ENCODE measurements around the gene RTKN.
"Not testable (repeated sequence)": the region's sequence is repeated elsewhere in the genome, so short reads cannot be mapped to it uniquely, and the experiment has no call there.

RTKN gene

DNA sequence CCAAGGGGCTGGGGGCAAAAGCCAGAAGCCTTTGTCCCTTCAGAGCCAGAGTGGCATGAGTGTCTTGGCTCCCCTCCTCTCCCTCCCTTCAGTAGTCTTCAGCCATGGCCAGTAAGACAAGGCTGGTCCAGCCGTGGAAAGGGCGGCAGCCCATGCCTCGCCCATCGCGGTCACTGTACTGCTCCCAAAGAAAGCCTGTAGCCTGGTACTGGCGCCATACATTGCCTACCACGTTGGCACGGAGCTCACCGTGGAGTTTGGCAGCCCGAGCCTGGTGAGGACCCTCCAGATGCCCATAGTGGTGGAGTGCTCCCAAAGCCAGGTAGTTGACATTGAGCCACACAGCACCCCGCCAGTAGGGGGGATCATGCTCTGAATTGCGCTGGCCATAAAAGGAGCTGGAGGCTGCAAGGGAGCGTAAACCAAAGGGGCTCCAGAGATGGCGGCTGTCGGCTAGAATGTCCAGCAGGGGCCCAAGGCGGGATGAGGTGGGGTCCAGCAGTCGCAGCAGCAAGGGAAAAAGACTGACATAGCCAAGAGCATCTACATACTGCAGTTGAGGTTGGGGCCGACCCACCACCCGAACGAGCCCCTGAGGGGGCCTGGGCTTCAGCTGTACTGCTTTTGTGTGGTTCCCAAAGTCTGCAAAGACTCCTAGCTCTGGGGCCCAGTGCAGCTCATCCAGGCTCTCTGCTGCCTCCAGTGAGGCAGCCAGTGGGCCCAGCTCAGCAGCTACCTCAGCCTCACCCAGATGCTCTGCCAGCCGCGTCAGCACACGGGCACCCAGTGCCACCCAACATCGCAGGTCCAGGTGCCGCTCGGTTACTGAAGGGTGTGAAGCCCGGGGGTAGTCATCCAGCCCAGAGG is 19.7 kb upstream of the RTKN start:
- Histone ChIP-seq H3K36me3 (ENCODE audit: control insufficient read depth in 4 of 4, insufficient read depth in 4 of 4, low read length in 3 of 4) (peaks cover 4 to 27% (median 19%) of the 10 kb centered on the region in 4 experiments), H3K27ac (ENCODE audit: insufficient read depth in 1 of 2, low read depth in 1 of 2, low read length in 2 of 2, poor library complexity in 1 of 2, severe bottlenecking in 2 of 2) (no peak overlapping the region), H3K4me1 (ENCODE audit: control extremely low read depth in 1 of 4, control insufficient read depth in 4 of 4, insufficient read depth in 4 of 4, low read length in 3 of 4) (peaks cover 11 to 40% (median 28%) of the 10 kb centered on the region in 4 experiments), H3K27me3 (replicated peaks in 2 of 5; ENCODE audit: control insufficient read depth in 4 of 5, insufficient read depth in 5 of 5, low read length in 4 of 5) (no peaks in the 10 kb centered on the region), H3K9me3 (ENCODE audit: control extremely low read depth in 1 of 5, control insufficient read depth in 4 of 5, insufficient read depth in 2 of 5, low read depth in 1 of 5, low read length in 4 of 5) (no peaks in the 10 kb centered on the region), H3K4me3 (ENCODE audit: control insufficient read depth in 1 of 7, extremely low read depth in 1 of 7, insufficient read depth in 4 of 7, low read depth in 2 of 7, low read length in 6 of 7) (no peak overlapping the region)
- ChIA-PET POLR2A (no interaction called here), CTCF (interaction anchor here (1.0 to 8.2 kb wide), 6 partner anchors 20 to 73 kb away, joined by 3 to 59 read pairs (median 4); partner anchors contain the start of genes CCDC142 and TTC31)
- peak in 2 of 3 donors; percentile 48 to 49 for DNase-seq
- 95% methylated on average over 24 of the region's 27 CpGs for WGBS (ENCODE audit: insufficient coverage)

- CTCF ChIA-PET, result interaction anchor here (1.0 to 8.2 kb wide), 5 partner anchors 21 to 128 kb away, joined by 3 to 59 read pairs (median 6); partner anchors contain the start of genes CCDC142 and TTC31
- not testable (repeated sequence) for H3K4me3 ChIP-seq (ENCODE audit: control insufficient read depth in 1 of 7, extremely low read depth in 1 of 7, insufficient read depth in 4 of 7, low read depth in 2 of 7, low read length in 6 of 7); H3K9me3 ChIP-seq (ENCODE audit: control extremely low read depth in 1 of 5, control insufficient read depth in 4 of 5, insufficient read depth in 2 of 5, low read depth in 1 of 5, low read length in 4 of 5); DNase-seq; H3K27me3 ChIP-seq (replicated peaks in 2 of 5; ENCODE audit: control insufficient read depth in 4 of 5, insufficient read depth in 5 of 5, low read length in 4 of 5); H3K27ac ChIP-seq (ENCODE audit: insufficient read depth in 1 of 2, low read depth in 1 of 2, low read length in 2 of 2, poor library complexity in 1 of 2, severe bottlenecking in 2 of 2)
- POLR2A ChIA-PET, result interaction anchor here (0.6 kb wide), 1 partner anchor 20 kb away, joined by 3 read pairs; no protein-coding TSS in a partner anchor
- peaks cover 4 to 30% (median 19%) of the 10 kb centered on the region in 4 experiments for H3K36me3 ChIP-seq (ENCODE audit: control insufficient read depth in 4 of 4, insufficient read depth in 4 of 4, low read length in 3 of 4)
- no CpG with 5 or more reads among the region's 10 CpGs for WGBS (ENCODE audit: insufficient coverage)
- peaks cover 6 to 47% (median 36%) of the 10 kb centered on the region in 4 experiments for H3K4me1 ChIP-seq (ENCODE audit: control extremely low read depth in 1 of 4, control insufficient read depth in 4 of 4, insufficient read depth in 4 of 4, low read length in 3 of 4)
These were observed 18.4 kb upstream of the RTKN start for GRCh38 chr2:74460187-74460586.

DNA sequence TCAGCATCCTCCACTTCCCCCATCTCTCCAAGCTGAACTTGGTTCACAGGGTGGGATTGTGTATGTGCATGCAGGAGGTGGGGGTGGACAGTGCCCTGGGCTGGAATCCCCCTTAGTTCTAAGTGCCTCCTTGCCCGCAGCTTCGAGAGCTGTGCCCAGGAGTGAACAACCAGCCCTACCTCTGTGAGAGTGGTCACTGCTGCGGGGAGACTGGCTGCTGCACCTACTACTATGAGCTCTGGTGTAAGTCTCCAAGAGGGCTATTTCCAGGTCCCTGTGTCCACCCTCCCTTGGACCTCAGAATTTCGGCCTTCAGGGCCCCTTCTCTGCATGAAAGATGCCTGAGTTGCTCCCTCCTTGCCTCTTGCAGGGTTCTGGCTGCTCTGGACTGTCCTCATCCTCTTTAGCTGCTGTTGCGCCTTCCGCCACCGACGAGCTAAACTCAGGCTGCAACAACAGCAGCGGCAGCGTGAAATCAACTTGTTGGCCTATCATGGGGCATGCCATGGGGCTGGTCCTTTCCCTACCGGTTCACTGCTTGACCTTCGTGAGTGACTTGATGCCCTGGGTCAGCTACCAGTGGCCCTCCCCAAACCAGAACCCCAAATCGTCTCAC is 17.9 kb upstream of the RTKN start:
- not testable (repeated sequence) for H3K9me3 ChIP-seq (ENCODE audit: control extremely low read depth in 1 of 5, control insufficient read depth in 4 of 5, insufficient read depth in 2 of 5, low read depth in 1 of 5, low read length in 4 of 5); H3K27me3 ChIP-seq (replicated peaks in 2 of 5; ENCODE audit: control insufficient read depth in 4 of 5, insufficient read depth in 5 of 5, low read length in 4 of 5); DNase-seq; H3K27ac ChIP-seq (ENCODE audit: insufficient read depth in 1 of 2, low read depth in 1 of 2, low read length in 2 of 2, poor library complexity in 1 of 2, severe bottlenecking in 2 of 2)
- CTCF ChIA-PET, result interaction anchor here (0.8 to 8.2 kb wide), 6 partner anchors 8 to 129 kb away, joined by 3 to 59 read pairs (median 6); partner anchors contain the start of genes CCDC142, MRPL53 and TTC31
- POLR2A ChIA-PET, result interaction anchor here (0.6 to 2.9 kb wide), 2 partner anchors 13 to 21 kb away, joined by 3 to 12 read pairs; partner anchors contain the start of gene MRPL53
- Histone ChIP-seq H3K4me3 (ENCODE audit: control insufficient read depth in 1 of 7, extremely low read depth in 1 of 7, insufficient read depth in 4 of 7, low read depth in 2 of 7, low read length in 6 of 7) (peak overlapping the region in 5 of 7 experiments; percentile 28 to 98 (median 84)), H3K36me3 (ENCODE audit: control insufficient read depth in 4 of 4, insufficient read depth in 4 of 4, low read length in 3 of 4) (peaks cover 4 to 30% (median 19%) of the 10 kb centered on the region in 4 experiments), H3K4me1 (ENCODE audit: control extremely low read depth in 1 of 4, control insufficient read depth in 4 of 4, insufficient read depth in 4 of 4, low read length in 3 of 4) (peaks cover 6 to 49% (median 36%) of the 10 kb centered on the region in 4 experiments)
- 94% methylated on average over 12 of the region's 13 CpGs for WGBS (ENCODE audit: insufficient coverage)

GRCh38 chr2:74458938-74459363 is 17.2 kb upstream of the RTKN start:
- peak in 2 of 3 donors; percentile 32 to 40 for DNase-seq
- Histone ChIP-seq H3K27me3 (replicated peaks in 2 of 5; ENCODE audit: control insufficient read depth in 4 of 5, insufficient read depth in 5 of 5, low read length in 4 of 5) (no peaks in the 10 kb centered on the region), H3K9me3 (ENCODE audit: control extremely low read depth in 1 of 5, control insufficient read depth in 4 of 5, insufficient read depth in 2 of 5, low read depth in 1 of 5, low read length in 4 of 5) (no peaks in the 10 kb centered on the region), H3K27ac (ENCODE audit: insufficient read depth in 1 of 2, low read depth in 1 of 2, low read length in 2 of 2, poor library complexity in 1 of 2, severe bottlenecking in 2 of 2) (peak overlapping the region; percentile 80), H3K4me1 (ENCODE audit: control extremely low read depth in 1 of 4, control insufficient read depth in 4 of 4, insufficient read depth in 4 of 4, low read length in 3 of 4) (peaks cover 6 to 48% (median 33%) of the 10 kb centered on the region in 4 experiments), H3K36me3 (ENCODE audit: control insufficient read depth in 4 of 4, insufficient read depth in 4 of 4, low read length in 3 of 4) (peaks cover 4 to 30% (median 19%) of the 10 kb centered on the region in 4 experiments), H3K4me3 (ENCODE audit: control insufficient read depth in 1 of 7, extremely low read depth in 1 of 7, insufficient read depth in 4 of 7, low read depth in 2 of 7, low read length in 6 of 7) (peak overlapping the region; percentile 38 to 98 (median 84))
- ChIA-PET CTCF (interaction anchor here (0.8 to 8.2 kb wide), 10 partner anchors 9 to 129 kb away, joined by 3 to 59 read pairs (median 4); partner anchors contain the start of genes CCDC142, HTRA2, MRPL53 and TTC31), POLR2A (interaction anchor here (0.5 to 3.1 kb wide), 6 partner anchors 13 to 764 kb away, joined by 3 to 16 read pairs (median 6); partner anchors contain the start of genes AUP1, CCDC142, HTRA2 and LOXL3)
- 0% methylated on average over 2 of the region's 10 CpGs for WGBS (ENCODE audit: insufficient coverage)

DNA sequence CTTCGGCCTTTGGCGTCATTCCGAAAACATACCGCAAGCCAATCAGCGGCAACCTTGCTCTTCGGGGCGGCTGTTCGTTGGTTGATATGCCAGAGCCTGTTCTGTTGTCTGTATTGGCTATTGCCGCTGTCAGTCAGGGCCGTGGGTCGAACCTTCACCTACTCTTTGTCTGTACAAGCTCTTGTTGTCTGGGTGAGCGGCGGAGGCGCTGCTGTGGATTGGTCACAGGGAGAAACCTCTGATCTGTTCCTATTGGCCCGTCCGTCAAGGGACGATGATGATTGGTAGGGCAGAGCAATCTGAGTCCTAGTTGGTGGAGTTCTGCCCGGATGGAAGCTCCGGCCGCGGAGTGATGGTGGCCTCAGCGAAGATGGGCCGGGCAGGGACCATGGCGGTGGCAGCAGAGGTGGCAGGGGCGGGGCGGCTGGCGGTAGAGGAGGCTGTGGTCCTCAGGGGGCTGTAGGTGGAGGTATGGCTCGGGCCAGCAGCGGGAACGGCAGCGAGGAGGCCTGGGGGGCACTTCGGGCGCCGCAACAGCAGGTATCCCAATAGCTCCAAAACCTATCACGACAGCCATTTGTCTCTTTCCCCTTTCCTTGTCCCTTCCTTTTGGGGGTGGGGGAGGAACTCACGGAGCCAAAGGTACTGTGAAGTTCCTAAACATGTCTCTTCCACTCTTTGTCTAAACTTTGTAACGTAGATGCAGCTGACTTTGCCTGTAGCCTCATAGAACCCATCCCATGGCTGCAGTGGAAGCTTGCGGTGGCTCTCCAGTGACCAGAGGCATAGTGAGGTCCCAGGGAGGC is 16.6 kb upstream of the RTKN start, which contains the start of gene WBP1:
Gene WBP1 (plus strand): TSS at position 307 of the 806 bp plus-strand sequence. CDS start 165 bp downstream, at position 472.
- H3K4me1 ChIP-seq (ENCODE audit: control extremely low read depth in 1 of 4, control insufficient read depth in 4 of 4, insufficient read depth in 4 of 4, low read length in 3 of 4), result peaks cover 6 to 48% (median 33%) of the 10 kb centered on the region in 4 experiments
- under 1% methylated on average over 14 of the region's 38 CpGs for WGBS (ENCODE audit: insufficient coverage)
- H3K27ac ChIP-seq (ENCODE audit: insufficient read depth in 1 of 2, low read depth in 1 of 2, low read length in 2 of 2, poor library complexity in 1 of 2, severe bottlenecking in 2 of 2), result peak within 1 kb of the TSS; percentile 88 to 94
- H3K36me3 ChIP-seq (ENCODE audit: control insufficient read depth in 4 of 4, insufficient read depth in 4 of 4, low read length in 3 of 4), result peaks cover 4 to 30% (median 19%) of the 10 kb centered on the region in 4 experiments
- H3K4me3 ChIP-seq (ENCODE audit: control insufficient read depth in 1 of 7, extremely low read depth in 1 of 7, insufficient read depth in 4 of 7, low read depth in 2 of 7, low read length in 6 of 7), result peak within 1 kb of the TSS; percentile 49 to 98 (median 84)
- POLR2A ChIA-PET, result interaction anchor here (0.5 to 3.1 kb wide), 11 partner anchors 14 to 763 kb away, joined by 3 to 16 read pairs (median 5); partner anchors contain the start of genes AUP1, C2orf81, CCDC142 and HTRA2
- DNase-seq, result peak; percentile 100
- no peaks in the 10 kb centered on the region for H3K27me3 ChIP-seq (replicated peaks in 2 of 5; ENCODE audit: control insufficient read depth in 4 of 5, insufficient read depth in 5 of 5, low read length in 4 of 5)
- CTCF ChIA-PET, result interaction anchor here (0.5 to 8.2 kb wide), 12 partner anchors 9 to 130 kb away, joined by 3 to 59 read pairs (median 4); partner anchors contain the start of genes CCDC142, HTRA2, MRPL53 and TTC31
- H3K9me3 ChIP-seq (ENCODE audit: control extremely low read depth in 1 of 5, control insufficient read depth in 4 of 5, insufficient read depth in 2 of 5, low read depth in 1 of 5, low read length in 4 of 5), result no peaks in the 10 kb centered on the region
